Measurements from ENCODE around the gene BCL2L12.

DNA sequence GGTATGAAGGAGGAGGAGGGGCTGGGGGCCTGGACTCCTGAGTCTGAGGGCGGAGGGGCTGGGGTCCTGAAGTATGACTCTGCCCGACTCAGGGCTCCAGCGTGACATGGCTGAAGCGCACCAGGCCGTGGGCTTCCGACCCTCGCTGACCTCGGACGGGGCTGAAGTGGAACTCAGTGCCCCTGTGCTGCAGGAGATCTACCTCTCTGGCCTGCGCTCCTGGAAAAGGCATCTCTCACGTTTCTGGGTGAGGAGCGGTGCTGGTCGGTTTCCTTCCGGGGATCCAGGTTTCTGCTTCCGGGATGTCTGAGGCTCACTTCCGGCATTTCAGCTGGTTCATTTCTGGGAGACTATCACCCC, 26.4 kb downstream of the BCL2L12 start:
- TF ChIP-seq, protein P1, sequence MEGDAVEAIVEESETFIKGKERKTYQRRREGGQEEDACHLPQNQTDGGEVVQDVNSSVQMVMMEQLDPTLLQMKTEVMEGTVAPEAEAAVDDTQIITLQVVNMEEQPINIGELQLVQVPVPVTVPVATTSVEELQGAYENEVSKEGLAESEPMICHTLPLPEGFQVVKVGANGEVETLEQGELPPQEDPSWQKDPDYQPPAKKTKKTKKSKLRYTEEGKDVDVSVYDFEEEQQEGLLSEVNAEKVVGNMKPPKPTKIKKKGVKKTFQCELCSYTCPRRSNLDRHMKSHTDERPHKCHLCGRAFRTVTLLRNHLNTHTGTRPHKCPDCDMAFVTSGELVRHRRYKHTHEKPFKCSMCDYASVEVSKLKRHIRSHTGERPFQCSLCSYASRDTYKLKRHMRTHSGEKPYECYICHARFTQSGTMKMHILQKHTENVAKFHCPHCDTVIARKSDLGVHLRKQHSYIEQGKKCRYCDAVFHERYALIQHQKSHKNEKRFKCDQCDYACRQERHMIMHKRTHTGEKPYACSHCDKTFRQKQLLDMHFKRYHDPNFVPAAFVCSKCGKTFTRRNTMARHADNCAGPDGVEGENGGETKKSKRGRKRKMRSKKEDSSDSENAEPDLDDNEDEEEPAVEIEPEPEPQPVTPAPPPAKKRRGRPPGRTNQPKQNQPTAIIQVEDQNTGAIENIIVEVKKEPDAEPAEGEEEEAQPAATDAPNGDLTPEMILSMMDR (IDR thresholded peaks at IDR 0.05), result no peak
- TF ChIP-seq POLR2A (IDR thresholded peaks at IDR 0.05; ENCODE audit: low read depth) (no peak), EP300 (IDR thresholded peaks at IDR 0.05) (no peak)
